ENCODE results near the gene C4orf50. TPM values are rescaled to one million over a fixed set of nuclear protein-coding genes. Genes with fewer than 3 reads are reported as not detected.

The C4orf50 gene
- total and polyA plus RNA-seq, 2 experiments from 2014 or later = 0.06 to 0.31 TPM

DNA sequence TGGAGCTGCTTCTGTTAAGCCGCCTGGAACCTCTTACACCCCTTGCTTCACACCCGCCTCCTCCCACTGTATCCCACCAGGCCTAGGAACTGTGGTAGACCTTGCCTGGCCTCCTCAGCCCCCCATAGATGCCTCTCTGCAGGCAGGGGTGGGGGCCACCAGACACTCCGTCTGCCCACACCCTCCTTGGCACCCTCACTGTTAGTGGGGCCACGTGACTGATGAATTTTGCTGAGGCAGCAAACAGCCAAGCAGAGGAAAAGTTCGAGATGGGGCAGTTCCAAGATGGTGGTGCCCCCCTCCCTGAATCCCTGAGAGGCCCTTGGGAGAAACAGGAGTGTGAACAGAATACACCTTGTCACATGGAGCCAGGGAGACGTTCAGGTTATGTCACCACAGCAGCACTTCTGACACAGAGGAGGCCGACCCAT, 41.2 kb upstream of the C4orf50 start:
- Histone ChIP-seq H3K79me2 (replicated peaks; ENCODE audit: insufficient read depth) (no peaks in the 10 kb centered on the region), H4K20me1 (replicated peaks; ENCODE audit: insufficient read depth) (no peaks in the 10 kb centered on the region), H3K4me1 (ENCODE audit: insufficient read depth) (no peaks in the 10 kb centered on the region), H3K36me3 (ENCODE audit: insufficient read depth) (no peaks in the 10 kb centered on the region; the same call in 1 of the 2 replicates), H3F3A (replicated peaks; ENCODE audit: low read depth) (no peaks in the 10 kb centered on the region), H3K27ac (ENCODE audit: low read depth) (no peak overlapping the region), H3K4me2 (no peak overlapping the region), H2AFZ (no peak overlapping the region), H3K9me2 (ENCODE audit: insufficient read depth) (no peaks in the 10 kb centered on the region), H3K27me3 (ENCODE audit: insufficient read depth) (no peaks in the 10 kb centered on the region), H3K4me3 (no peak overlapping the region)
- Mint-ChIP-seq H3K4me3 (no peak overlapping the region), H3K27me3 (ENCODE audit: insufficient read depth, low read depth, poor library complexity) (peaks cover 4% of the 10 kb centered on the region), H3K36me3 (ENCODE audit: low read depth) (peaks cover 56% of the 10 kb centered on the region), H3K27ac (no peak overlapping the region), H3K9me3 (peaks cover 48% of the 10 kb centered on the region), H3K4me1 (no peaks in the 10 kb centered on the region)
- no peak for ATAC-seq
- TF ChIP-seq POLR2AphosphoS5 (IDR thresholded peaks at IDR 0.05; ENCODE audit: low read depth) = no peak
- no peak for TF ChIP-seq STAT1 (IDR thresholded peaks at IDR 0.05; ENCODE audit: unreplicated experiment)
- TF ChIP-seq, protein P1, sequence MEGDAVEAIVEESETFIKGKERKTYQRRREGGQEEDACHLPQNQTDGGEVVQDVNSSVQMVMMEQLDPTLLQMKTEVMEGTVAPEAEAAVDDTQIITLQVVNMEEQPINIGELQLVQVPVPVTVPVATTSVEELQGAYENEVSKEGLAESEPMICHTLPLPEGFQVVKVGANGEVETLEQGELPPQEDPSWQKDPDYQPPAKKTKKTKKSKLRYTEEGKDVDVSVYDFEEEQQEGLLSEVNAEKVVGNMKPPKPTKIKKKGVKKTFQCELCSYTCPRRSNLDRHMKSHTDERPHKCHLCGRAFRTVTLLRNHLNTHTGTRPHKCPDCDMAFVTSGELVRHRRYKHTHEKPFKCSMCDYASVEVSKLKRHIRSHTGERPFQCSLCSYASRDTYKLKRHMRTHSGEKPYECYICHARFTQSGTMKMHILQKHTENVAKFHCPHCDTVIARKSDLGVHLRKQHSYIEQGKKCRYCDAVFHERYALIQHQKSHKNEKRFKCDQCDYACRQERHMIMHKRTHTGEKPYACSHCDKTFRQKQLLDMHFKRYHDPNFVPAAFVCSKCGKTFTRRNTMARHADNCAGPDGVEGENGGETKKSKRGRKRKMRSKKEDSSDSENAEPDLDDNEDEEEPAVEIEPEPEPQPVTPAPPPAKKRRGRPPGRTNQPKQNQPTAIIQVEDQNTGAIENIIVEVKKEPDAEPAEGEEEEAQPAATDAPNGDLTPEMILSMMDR (conservative IDR thresholded peaks at IDR 0.05; ENCODE audit: low read depth in 2 of 2) = no peak
- TF ChIP-seq EZH2 (IDR thresholded peaks at IDR 0.05; ENCODE audit: low read depth, unreplicated experiment) = no peak
- TF ChIP-seq EZH2phosphoT487 (IDR thresholded peaks at IDR 0.05; ENCODE audit: unreplicated experiment) = no peak
- no peak for TF ChIP-seq JUNB (IDR thresholded peaks at IDR 0.05; ENCODE audit: unreplicated experiment)
- TF ChIP-seq, protein P2, sequence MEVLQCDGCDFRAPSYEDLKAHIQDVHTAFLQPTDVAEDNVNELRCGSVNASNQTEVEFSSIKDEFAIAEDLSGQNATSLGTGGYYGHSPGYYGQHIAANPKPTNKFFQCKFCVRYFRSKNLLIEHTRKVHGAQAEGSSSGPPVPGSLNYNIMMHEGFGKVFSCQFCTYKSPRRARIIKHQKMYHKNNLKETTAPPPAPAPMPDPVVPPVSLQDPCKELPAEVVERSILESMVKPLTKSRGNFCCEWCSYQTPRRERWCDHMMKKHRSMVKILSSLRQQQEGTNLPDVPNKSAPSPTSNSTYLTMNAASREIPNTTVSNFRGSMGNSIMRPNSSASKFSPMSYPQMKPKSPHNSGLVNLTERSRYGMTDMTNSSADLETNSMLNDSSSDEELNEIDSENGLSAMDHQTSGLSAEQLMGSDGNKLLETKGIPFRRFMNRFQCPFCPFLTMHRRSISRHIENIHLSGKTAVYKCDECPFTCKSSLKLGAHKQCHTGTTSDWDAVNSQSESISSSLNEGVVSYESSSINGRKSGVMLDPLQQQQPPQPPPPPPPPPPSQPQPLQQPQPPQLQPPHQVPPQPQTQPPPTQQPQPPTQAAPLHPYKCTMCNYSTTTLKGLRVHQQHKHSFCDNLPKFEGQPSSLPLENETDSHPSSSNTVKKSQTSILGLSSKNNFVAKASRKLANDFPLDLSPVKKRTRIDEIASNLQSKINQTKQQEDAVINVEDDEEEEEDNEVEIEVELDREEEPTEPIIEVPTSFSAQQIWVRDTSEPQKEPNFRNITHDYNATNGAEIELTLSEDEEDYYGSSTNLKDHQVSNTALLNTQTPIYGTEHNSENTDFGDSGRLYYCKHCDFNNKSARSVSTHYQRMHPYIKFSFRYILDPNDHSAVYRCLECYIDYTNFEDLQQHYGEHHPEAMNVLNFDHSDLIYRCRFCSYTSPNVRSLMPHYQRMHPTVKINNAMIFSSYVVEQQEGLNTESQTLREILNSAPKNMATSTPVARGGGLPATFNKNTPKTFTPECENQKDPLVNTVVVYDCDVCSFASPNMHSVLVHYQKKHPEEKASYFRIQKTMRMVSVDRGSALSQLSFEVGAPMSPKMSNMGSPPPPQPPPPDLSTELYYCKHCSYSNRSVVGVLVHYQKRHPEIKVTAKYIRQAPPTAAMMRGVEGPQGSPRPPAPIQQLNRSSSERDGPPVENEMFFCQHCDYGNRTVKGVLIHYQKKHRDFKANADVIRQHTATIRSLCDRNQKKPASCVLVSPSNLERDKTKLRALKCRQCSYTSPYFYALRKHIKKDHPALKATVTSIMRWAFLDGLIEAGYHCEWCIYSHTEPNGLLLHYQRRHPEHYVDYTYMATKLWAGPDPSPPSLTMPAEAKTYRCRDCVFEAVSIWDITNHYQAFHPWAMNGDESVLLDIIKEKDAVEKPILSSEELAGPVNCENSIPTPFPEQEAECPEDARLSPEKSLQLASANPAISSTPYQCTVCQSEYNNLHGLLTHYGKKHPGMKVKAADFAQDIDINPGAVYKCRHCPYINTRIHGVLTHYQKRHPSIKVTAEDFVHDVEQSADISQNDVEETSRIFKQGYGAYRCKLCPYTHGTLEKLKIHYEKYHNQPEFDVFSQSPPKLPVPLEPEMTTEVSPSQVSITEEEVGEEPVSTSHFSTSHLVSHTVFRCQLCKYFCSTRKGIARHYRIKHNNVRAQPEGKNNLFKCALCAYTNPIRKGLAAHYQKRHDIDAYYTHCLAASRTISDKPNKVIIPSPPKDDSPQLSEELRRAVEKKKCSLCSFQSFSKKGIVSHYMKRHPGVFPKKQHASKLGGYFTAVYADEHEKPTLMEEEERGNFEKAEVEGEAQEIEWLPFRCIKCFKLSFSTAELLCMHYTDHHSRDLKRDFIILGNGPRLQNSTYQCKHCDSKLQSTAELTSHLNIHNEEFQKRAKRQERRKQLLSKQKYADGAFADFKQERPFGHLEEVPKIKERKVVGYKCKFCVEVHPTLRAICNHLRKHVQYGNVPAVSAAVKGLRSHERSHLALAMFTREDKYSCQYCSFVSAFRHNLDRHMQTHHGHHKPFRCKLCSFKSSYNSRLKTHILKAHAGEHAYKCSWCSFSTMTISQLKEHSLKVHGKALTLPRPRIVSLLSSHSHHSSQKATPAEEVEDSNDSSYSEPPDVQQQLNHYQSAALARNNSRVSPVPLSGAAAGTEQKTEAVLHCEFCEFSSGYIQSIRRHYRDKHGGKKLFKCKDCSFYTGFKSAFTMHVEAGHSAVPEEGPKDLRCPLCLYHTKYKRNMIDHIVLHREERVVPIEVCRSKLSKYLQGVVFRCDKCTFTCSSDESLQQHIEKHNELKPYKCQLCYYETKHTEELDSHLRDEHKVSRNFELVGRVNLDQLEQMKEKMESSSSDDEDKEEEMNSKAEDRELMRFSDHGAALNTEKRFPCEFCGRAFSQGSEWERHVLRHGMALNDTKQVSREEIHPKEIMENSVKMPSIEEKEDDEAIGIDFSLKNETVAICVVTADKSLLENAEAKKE (CRISPR knock-in tag; IDR thresholded peaks at IDR 0.05) = no peak
- no peak for TF ChIP-seq ZNF114 (CRISPR knock-in tag; IDR thresholded peaks at IDR 0.05)
- TF ChIP-seq, protein P3, sequence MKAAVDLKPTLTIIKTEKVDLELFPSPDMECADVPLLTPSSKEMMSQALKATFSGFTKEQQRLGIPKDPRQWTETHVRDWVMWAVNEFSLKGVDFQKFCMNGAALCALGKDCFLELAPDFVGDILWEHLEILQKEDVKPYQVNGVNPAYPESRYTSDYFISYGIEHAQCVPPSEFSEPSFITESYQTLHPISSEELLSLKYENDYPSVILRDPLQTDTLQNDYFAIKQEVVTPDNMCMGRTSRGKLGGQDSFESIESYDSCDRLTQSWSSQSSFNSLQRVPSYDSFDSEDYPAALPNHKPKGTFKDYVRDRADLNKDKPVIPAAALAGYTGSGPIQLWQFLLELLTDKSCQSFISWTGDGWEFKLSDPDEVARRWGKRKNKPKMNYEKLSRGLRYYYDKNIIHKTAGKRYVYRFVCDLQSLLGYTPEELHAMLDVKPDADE (IDR thresholded peaks at IDR 0.05) = no peak
- TF ChIP-seq ZNF331 (CRISPR knock-in tag; IDR thresholded peaks at IDR 0.05; ENCODE audit: low read depth) = no peak
- TF ChIP-seq CREB1 (CRISPR knock-in tag; IDR thresholded peaks at IDR 0.05; ENCODE audit: low read depth) = no peak
- no peak for TF ChIP-seq NANOG (IDR thresholded peaks at IDR 0.05; ENCODE audit: borderline replicate concordance)
- TF ChIP-seq, protein P4, sequence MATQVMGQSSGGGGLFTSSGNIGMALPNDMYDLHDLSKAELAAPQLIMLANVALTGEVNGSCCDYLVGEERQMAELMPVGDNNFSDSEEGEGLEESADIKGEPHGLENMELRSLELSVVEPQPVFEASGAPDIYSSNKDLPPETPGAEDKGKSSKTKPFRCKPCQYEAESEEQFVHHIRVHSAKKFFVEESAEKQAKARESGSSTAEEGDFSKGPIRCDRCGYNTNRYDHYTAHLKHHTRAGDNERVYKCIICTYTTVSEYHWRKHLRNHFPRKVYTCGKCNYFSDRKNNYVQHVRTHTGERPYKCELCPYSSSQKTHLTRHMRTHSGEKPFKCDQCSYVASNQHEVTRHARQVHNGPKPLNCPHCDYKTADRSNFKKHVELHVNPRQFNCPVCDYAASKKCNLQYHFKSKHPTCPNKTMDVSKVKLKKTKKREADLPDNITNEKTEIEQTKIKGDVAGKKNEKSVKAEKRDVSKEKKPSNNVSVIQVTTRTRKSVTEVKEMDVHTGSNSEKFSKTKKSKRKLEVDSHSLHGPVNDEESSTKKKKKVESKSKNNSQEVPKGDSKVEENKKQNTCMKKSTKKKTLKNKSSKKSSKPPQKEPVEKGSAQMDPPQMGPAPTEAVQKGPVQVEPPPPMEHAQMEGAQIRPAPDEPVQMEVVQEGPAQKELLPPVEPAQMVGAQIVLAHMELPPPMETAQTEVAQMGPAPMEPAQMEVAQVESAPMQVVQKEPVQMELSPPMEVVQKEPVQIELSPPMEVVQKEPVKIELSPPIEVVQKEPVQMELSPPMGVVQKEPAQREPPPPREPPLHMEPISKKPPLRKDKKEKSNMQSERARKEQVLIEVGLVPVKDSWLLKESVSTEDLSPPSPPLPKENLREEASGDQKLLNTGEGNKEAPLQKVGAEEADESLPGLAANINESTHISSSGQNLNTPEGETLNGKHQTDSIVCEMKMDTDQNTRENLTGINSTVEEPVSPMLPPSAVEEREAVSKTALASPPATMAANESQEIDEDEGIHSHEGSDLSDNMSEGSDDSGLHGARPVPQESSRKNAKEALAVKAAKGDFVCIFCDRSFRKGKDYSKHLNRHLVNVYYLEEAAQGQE (IDR thresholded peaks at IDR 0.05; ENCODE audit: unreplicated experiment) = no peak
- no peak for DNase-seq (ENCODE audit: low spot score)

Data from GM23338 (cell line).